Middle frontal gyrus (tissue), 1 donor: ENCODE results near the gene TSPAN15.
"Not testable (repeated sequence)": the region's sequence is repeated elsewhere in the genome, so short reads cannot be mapped to it uniquely, and the experiment has no call there.

ENCODE experiments used
- DNase-seq: peaks from one replicate; pipeline ENCODE4 v3.0.0-alpha.2; 2015; ENCODE audit warnings: low spot score; ENCODE audit errors: extremely low spot score

Gene TSPAN15

GRCh38 chr10:69500864-69501468 lies 49.7 kb downstream of the TSPAN15 start:
- no peak for DNase-seq

GRCh38 chr10:69501657-69502056 lies 50.4 kb downstream of the TSPAN15 start:
- DNase-seq = no peak

GRCh38 chr10:69502589-69502988 lies 51.3 kb downstream of the TSPAN15 start:
- no peak for DNase-seq

GRCh38 chr10:69503001-69503895 lies 52.0 kb downstream of the TSPAN15 start:
- no peak for DNase-seq

GRCh38 chr10:69503896-69504265 lies 52.6 kb downstream of the TSPAN15 start:
- no peak for DNase-seq

GRCh38 chr10:69504576-69505250 lies 53.4 kb downstream of the TSPAN15 start:
- no peak for DNase-seq

- DNase-seq = no peak
Measured at GRCh38 chr10:69505636-69506318, 54.5 kb downstream of the TSPAN15 start.

- no peak for DNase-seq
Measured at GRCh38 chr10:69506487-69506833, 55.2 kb downstream of the TSPAN15 start.

- DNase-seq = no peak
Measured at GRCh38 chr10:69506834-69507713, 55.8 kb downstream of the TSPAN15 start.

- DNase-seq = no peak
Measured at GRCh38 chr10:69508738-69509340, 57.6 kb downstream of the TSPAN15 start.

- DNase-seq = no peak
Measured at GRCh38 chr10:69512901-69513300, 61.6 kb downstream of the TSPAN15 start.

GRCh38 chr10:69513617-69514016 lies 62.4 kb downstream of the TSPAN15 start:
- no peak for DNase-seq

- DNase-seq = no peak
Measured at GRCh38 chr10:69515699-69516259, 64.5 kb downstream of the TSPAN15 start.

- DNase-seq = no peak
Measured at GRCh38 chr10:69516316-69516715, 65.1 kb downstream of the TSPAN15 start.

GRCh38 chr10:69516796-69517195 lies 65.5 kb downstream of the TSPAN15 start:
- DNase-seq = no peak

- DNase-seq = no peak
Measured at GRCh38 chr10:69517271-69517848, 66.1 kb downstream of the TSPAN15 start.

GRCh38 chr10:69527961-69528360 lies 76.7 kb downstream of the TSPAN15 start:
- no peak for DNase-seq

GRCh38 chr10:69533658-69534057 lies 82.4 kb downstream of the TSPAN15 start:
- DNase-seq = no peak

GRCh38 chr10:69536521-69536920 lies 85.3 kb downstream of the TSPAN15 start:
- DNase-seq = not testable (repeated sequence)

GRCh38 chr10:69537449-69537848 lies 86.2 kb downstream of the TSPAN15 start:
- DNase-seq = no peak
